Upper lobe of left lung (tissue), 4 donors: ENCODE measurements around the gene MOB2.

Experiments
- EP300 ChIP-seq, 4 donors: sonication (generic); formaldehyde crosslinking; IDR thresholded peaks; one replicate each; pipeline ENCODE4 v1.5.1; 2017; ENCODE audit warnings: antibody characterized with exemption in 4 of 4, control low read depth in 2 of 4
- TF ChIP-seq, protein P1 (sequence below), 6 experiments: fragments of 450-650 bp in 4 of 6; fragments of 200-600 bp in 2 of 6; sonication (generic) in 2 of 6; IDR thresholded peaks; one replicate each; pipeline ENCODE4 v1.5.1; 2016 to 2019; ENCODE audit warnings: antibody characterized with exemption in 6 of 6

DNA sequence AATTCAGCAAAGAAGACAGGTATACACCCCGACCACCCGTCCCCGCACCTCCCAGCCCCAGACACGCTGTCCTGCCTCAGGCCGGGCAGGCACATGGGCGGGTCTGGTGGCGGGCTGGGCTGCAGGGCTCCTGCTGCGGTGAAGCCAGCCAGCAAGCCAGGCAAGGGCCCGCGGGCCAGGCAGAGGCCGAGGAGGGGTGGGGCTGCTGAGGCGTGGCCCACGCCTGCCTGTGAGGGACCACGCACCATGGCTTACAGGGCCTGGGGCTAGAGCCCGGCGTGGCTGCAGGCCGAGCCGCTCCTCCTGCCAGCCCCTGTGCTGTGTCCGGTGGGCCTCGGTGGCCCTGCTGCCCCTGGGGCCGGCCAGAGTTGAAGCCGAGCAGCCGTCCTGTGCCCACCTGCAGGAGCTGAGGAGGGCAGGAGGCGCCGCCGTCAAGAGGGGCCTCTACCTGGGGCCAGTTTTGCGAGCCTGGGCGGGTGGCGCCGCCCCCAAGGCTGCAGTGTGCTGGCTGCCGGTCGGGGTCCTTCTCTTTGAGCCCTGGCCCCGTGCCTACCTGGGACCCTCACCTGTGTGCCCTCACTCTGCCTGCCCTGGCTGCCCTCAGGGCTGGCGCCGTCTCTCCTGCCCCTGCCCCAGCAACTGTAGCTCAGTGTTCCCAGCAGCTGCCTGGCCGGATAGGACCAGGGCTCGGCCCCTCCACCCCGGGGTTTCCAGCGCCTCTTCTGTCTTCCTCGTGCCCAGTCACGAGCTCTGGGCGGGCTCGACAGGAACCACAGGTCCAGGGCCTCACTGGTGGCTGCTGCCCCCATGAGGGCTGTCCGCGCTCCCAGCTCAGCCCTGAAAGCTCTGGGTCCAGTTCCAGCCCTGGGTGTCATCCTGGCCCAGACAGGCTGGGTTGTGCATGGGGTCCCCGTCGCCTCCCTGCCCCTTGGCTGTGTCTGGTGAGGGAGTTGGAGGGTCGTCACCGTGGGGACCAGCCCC, 38.4 kb downstream of the MOB2 start:
- TF ChIP-seq, protein P1, sequence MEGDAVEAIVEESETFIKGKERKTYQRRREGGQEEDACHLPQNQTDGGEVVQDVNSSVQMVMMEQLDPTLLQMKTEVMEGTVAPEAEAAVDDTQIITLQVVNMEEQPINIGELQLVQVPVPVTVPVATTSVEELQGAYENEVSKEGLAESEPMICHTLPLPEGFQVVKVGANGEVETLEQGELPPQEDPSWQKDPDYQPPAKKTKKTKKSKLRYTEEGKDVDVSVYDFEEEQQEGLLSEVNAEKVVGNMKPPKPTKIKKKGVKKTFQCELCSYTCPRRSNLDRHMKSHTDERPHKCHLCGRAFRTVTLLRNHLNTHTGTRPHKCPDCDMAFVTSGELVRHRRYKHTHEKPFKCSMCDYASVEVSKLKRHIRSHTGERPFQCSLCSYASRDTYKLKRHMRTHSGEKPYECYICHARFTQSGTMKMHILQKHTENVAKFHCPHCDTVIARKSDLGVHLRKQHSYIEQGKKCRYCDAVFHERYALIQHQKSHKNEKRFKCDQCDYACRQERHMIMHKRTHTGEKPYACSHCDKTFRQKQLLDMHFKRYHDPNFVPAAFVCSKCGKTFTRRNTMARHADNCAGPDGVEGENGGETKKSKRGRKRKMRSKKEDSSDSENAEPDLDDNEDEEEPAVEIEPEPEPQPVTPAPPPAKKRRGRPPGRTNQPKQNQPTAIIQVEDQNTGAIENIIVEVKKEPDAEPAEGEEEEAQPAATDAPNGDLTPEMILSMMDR (IDR thresholded peaks at IDR 0.05) = no peak
- TF ChIP-seq EP300 (IDR thresholded peaks at IDR 0.05) = no peak
